DMS153 (cell line): ENCODE measurements around the gene UNC5A.

Experiments used
- DNase-seq: peaks from one replicate; lab custom pipeline; 2025; lab: John Stamatoyannopoulos, UW

Gene UNC5A

GRCh38 chr5:176810081-176810597, at the start of gene UNC5A:
Gene UNC5A, plus strand, starts transcription at chr5:176810559. Its CDS starts 192 bp downstream, at chr5:176810751.
- no peak for DNase-seq

- no peak for DNase-seq
These were observed 48.6 kb upstream of the UNC5A start for GRCh38 chr5:176761755-176762154.

- DNase-seq: no peak
These were observed 47.9 kb upstream of the UNC5A start for GRCh38 chr5:176762489-176762888.

GRCh38 chr5:176765687-176766086, 44.7 kb upstream of the UNC5A start:
- DNase-seq: no peak

GRCh38 chr5:176768174-176768970, 42.0 kb upstream of the UNC5A start:
- DNase-seq: no peak

GRCh38 chr5:176769911-176770310, 40.4 kb upstream of the UNC5A start:
- DNase-seq: no peak

- no peak for DNase-seq
These were observed 39.9 kb upstream of the UNC5A start for GRCh38 chr5:176770431-176770830.

GRCh38 chr5:176771102-176771845, 39.1 kb upstream of the UNC5A start:
- no peak for DNase-seq

GRCh38 chr5:176772271-176773210, 37.8 kb upstream of the UNC5A start:
- DNase-seq: no peak

- no peak for DNase-seq
These were observed 36.8 kb upstream of the UNC5A start for GRCh38 chr5:176773408-176774035.

- DNase-seq: no peak
These were observed 35.9 kb upstream of the UNC5A start for GRCh38 chr5:176774216-176775171.

- no peak for DNase-seq
These were observed 35.0 kb upstream of the UNC5A start for GRCh38 chr5:176775409-176775808.

GRCh38 chr5:176776141-176776865, 34.1 kb upstream of the UNC5A start:
- DNase-seq: no peak

- DNase-seq: no peak
These were observed 33.4 kb upstream of the UNC5A start for GRCh38 chr5:176776916-176777315.

- no peak for DNase-seq
These were observed 31.4 kb upstream of the UNC5A start for GRCh38 chr5:176778921-176779465.

- no peak for DNase-seq
These were observed 30.8 kb upstream of the UNC5A start for GRCh38 chr5:176779537-176779936.

- no peak for DNase-seq
These were observed 29.9 kb upstream of the UNC5A start for GRCh38 chr5:176780176-176781053.

GRCh38 chr5:176781054-176781375, 29.3 kb upstream of the UNC5A start:
- no peak for DNase-seq
